ENCODE results near the gene SKAP2.

Gene SKAP2

GRCh38 chr7:26857506-26858240 is 6.7 kb downstream of the SKAP2 start:
- H2AFZ ChIP-seq (ENCODE audit: low read length, unreplicated experiment): no peak overlapping the region
- H3K4me1 ChIP-seq (ENCODE audit: control insufficient read depth, insufficient read depth, low read length, unreplicated experiment): no peaks in the 10 kb centered on the region
- H3K36me3 ChIP-seq (ENCODE audit: insufficient read depth, low read length): no peaks in the 10 kb centered on the region
- H3K27me3 ChIP-seq (ENCODE audit: insufficient read depth, low read length): peaks cover 72% of the 10 kb centered on the region
- H3K27ac ChIP-seq (ENCODE audit: low read depth, low read length): no peak overlapping the region
- H3K79me2 ChIP-seq (ENCODE audit: control insufficient read depth, insufficient read depth, low read length, unreplicated experiment): no peaks in the 10 kb centered on the region
- no peak overlapping the region for H3K4me3 ChIP-seq (ENCODE audit: low read depth, low read length)

GRCh38 chr7:26857170-26857505 is 7.3 kb downstream of the SKAP2 start:
- Histone ChIP-seq H3K79me2 (ENCODE audit: control insufficient read depth, insufficient read depth, low read length, unreplicated experiment) (no peaks in the 10 kb centered on the region), H3K36me3 (ENCODE audit: insufficient read depth, low read length) (no peaks in the 10 kb centered on the region), H3K4me1 (ENCODE audit: control insufficient read depth, insufficient read depth, low read length, unreplicated experiment) (no peaks in the 10 kb centered on the region), H3K27me3 (ENCODE audit: insufficient read depth, low read length) (peaks cover 67% of the 10 kb centered on the region), H3K27ac (ENCODE audit: low read depth, low read length) (no peak overlapping the region), H2AFZ (ENCODE audit: low read length, unreplicated experiment) (no peak overlapping the region), H3K4me3 (ENCODE audit: low read depth, low read length) (no peak overlapping the region)

GRCh38 chr7:26856176-26856985 is 8.0 kb downstream of the SKAP2 start:
- Histone ChIP-seq H3K4me3 (ENCODE audit: low read depth, low read length) (no peak overlapping the region), H3K36me3 (ENCODE audit: insufficient read depth, low read length) (no peaks in the 10 kb centered on the region), H3K27me3 (ENCODE audit: insufficient read depth, low read length) (peaks cover 62% of the 10 kb centered on the region), H2AFZ (ENCODE audit: low read length, unreplicated experiment) (no peak overlapping the region), H3K79me2 (ENCODE audit: control insufficient read depth, insufficient read depth, low read length, unreplicated experiment) (no peaks in the 10 kb centered on the region), H3K4me1 (ENCODE audit: control insufficient read depth, insufficient read depth, low read length, unreplicated experiment) (no peaks in the 10 kb centered on the region), H3K27ac (ENCODE audit: low read depth, low read length) (no peak overlapping the region)

GRCh38 chr7:26854876-26855855 is 9.2 kb downstream of the SKAP2 start:
- Histone ChIP-seq H3K36me3 (ENCODE audit: insufficient read depth, low read length) (no peaks in the 10 kb centered on the region), H3K79me2 (ENCODE audit: control insufficient read depth, insufficient read depth, low read length, unreplicated experiment) (no peaks in the 10 kb centered on the region), H3K4me1 (ENCODE audit: control insufficient read depth, insufficient read depth, low read length, unreplicated experiment) (no peaks in the 10 kb centered on the region), H3K4me3 (ENCODE audit: low read depth, low read length) (no peak overlapping the region), H3K27ac (ENCODE audit: low read depth, low read length) (no peak overlapping the region), H2AFZ (ENCODE audit: low read length, unreplicated experiment) (no peak overlapping the region), H3K27me3 (ENCODE audit: insufficient read depth, low read length) (peaks cover 53% of the 10 kb centered on the region)

- Histone ChIP-seq H3K27me3 (ENCODE audit: insufficient read depth, low read length) (peaks cover 41% of the 10 kb centered on the region), H3K36me3 (ENCODE audit: insufficient read depth, low read length) (no peaks in the 10 kb centered on the region), H2AFZ (ENCODE audit: low read length, unreplicated experiment) (no peak overlapping the region), H3K4me1 (ENCODE audit: control insufficient read depth, insufficient read depth, low read length, unreplicated experiment) (no peaks in the 10 kb centered on the region), H3K27ac (ENCODE audit: low read depth, low read length) (no peak overlapping the region), H3K79me2 (ENCODE audit: control insufficient read depth, insufficient read depth, low read length, unreplicated experiment) (no peaks in the 10 kb centered on the region), H3K4me3 (ENCODE audit: low read depth, low read length) (no peak overlapping the region)
Measured at GRCh38 chr7:26853788-26854393, 10.5 kb downstream of the SKAP2 start.

GRCh38 chr7:26850193-26850651 is 14.2 kb downstream of the SKAP2 start:
- no peaks in the 10 kb centered on the region for H3K79me2 ChIP-seq (ENCODE audit: control insufficient read depth, insufficient read depth, low read length, unreplicated experiment)
- H3K4me1 ChIP-seq (ENCODE audit: control insufficient read depth, insufficient read depth, low read length, unreplicated experiment): no peaks in the 10 kb centered on the region
- no peaks in the 10 kb centered on the region for H3K36me3 ChIP-seq (ENCODE audit: insufficient read depth, low read length)
- no peak overlapping the region for H3K27ac ChIP-seq (ENCODE audit: low read depth, low read length)
- no peak overlapping the region for H3K4me3 ChIP-seq (ENCODE audit: low read depth, low read length)
- H2AFZ ChIP-seq (ENCODE audit: low read length, unreplicated experiment): no peak overlapping the region
- peaks cover 10% of the 10 kb centered on the region for H3K27me3 ChIP-seq (ENCODE audit: insufficient read depth, low read length)

GRCh38 chr7:26843705-26844104 is 20.7 kb downstream of the SKAP2 start:
- Histone ChIP-seq H3K4me3 (ENCODE audit: low read depth, low read length) (no peak overlapping the region), H3K79me2 (ENCODE audit: control insufficient read depth, insufficient read depth, low read length, unreplicated experiment) (no peaks in the 10 kb centered on the region), H3K4me1 (ENCODE audit: control insufficient read depth, insufficient read depth, low read length, unreplicated experiment) (no peaks in the 10 kb centered on the region), H3K36me3 (ENCODE audit: insufficient read depth, low read length) (no peaks in the 10 kb centered on the region), H2AFZ (ENCODE audit: low read length, unreplicated experiment) (no peak overlapping the region), H3K27me3 (ENCODE audit: insufficient read depth, low read length) (no peaks in the 10 kb centered on the region), H3K27ac (ENCODE audit: low read depth, low read length) (no peak overlapping the region)

GRCh38 chr7:26842897-26843296 is 21.5 kb downstream of the SKAP2 start:
- Histone ChIP-seq H3K4me1 (ENCODE audit: control insufficient read depth, insufficient read depth, low read length, unreplicated experiment) (no peaks in the 10 kb centered on the region), H3K27me3 (ENCODE audit: insufficient read depth, low read length) (no peaks in the 10 kb centered on the region), H3K79me2 (ENCODE audit: control insufficient read depth, insufficient read depth, low read length, unreplicated experiment) (no peaks in the 10 kb centered on the region), H3K36me3 (ENCODE audit: insufficient read depth, low read length) (no peaks in the 10 kb centered on the region), H3K4me3 (ENCODE audit: low read depth, low read length) (no peak overlapping the region), H2AFZ (ENCODE audit: low read length, unreplicated experiment) (no peak overlapping the region), H3K27ac (ENCODE audit: low read depth, low read length) (no peak overlapping the region)

- no peaks in the 10 kb centered on the region for H3K4me1 ChIP-seq (ENCODE audit: control insufficient read depth, insufficient read depth, low read length, unreplicated experiment)
- no peak overlapping the region for H3K4me3 ChIP-seq (ENCODE audit: low read depth, low read length)
- H3K27me3 ChIP-seq (ENCODE audit: insufficient read depth, low read length): no peaks in the 10 kb centered on the region
- no peaks in the 10 kb centered on the region for H3K79me2 ChIP-seq (ENCODE audit: control insufficient read depth, insufficient read depth, low read length, unreplicated experiment)
- H3K36me3 ChIP-seq (ENCODE audit: insufficient read depth, low read length): no peaks in the 10 kb centered on the region
- H3K27ac ChIP-seq (ENCODE audit: low read depth, low read length): no peak overlapping the region
- no peak overlapping the region for H2AFZ ChIP-seq (ENCODE audit: low read length, unreplicated experiment)
Measured at GRCh38 chr7:26841003-26841739, 23.2 kb downstream of the SKAP2 start.
